ENCODE results near the gene NAALADL2.
A peak's percentile ranks its signal among the peaks of the same experiment; 100 is the strongest.
"Not testable (repeated sequence)": the region's sequence is repeated elsewhere in the genome, so short reads cannot be mapped to it uniquely, and the experiment has no call there.

The NAALADL2 gene

GRCh38 chr3:175371187-175371586 is 512.1 kb downstream of the NAALADL2 start:
- DNase-seq (ENCODE audit: low read depth) = not testable (repeated sequence)

- DNase-seq (ENCODE audit: low read depth) = no peak
Measured at GRCh38 chr3:175374705-175375104, 515.6 kb downstream of the NAALADL2 start.

GRCh38 chr3:175378348-175378747 is 519.2 kb downstream of the NAALADL2 start:
- no peak for DNase-seq (ENCODE audit: low read depth)

GRCh38 chr3:175381685-175382084 is 522.6 kb downstream of the NAALADL2 start:
- no peak for DNase-seq (ENCODE audit: low read depth)

- DNase-seq (ENCODE audit: low read depth) = peak; percentile 50
Measured at GRCh38 chr3:175383371-175383770, 524.2 kb downstream of the NAALADL2 start.

GRCh38 chr3:175383813-175384212 is 524.7 kb downstream of the NAALADL2 start:
- DNase-seq (ENCODE audit: low read depth) = peak; percentile 91

- DNase-seq (ENCODE audit: low read depth) = no peak
Measured at GRCh38 chr3:175384569-175384968, 525.4 kb downstream of the NAALADL2 start.

- peak; percentile 97 for DNase-seq (ENCODE audit: low read depth)
Measured at GRCh38 chr3:175386630-175387029, 527.5 kb downstream of the NAALADL2 start.

- no peak for DNase-seq (ENCODE audit: low read depth)
Measured at GRCh38 chr3:175389560-175389959, 530.4 kb downstream of the NAALADL2 start.

GRCh38 chr3:175391601-175392000 is 532.5 kb downstream of the NAALADL2 start:
- DNase-seq (ENCODE audit: low read depth) = no peak

GRCh38 chr3:175392653-175393052 is 533.5 kb downstream of the NAALADL2 start:
- DNase-seq (ENCODE audit: low read depth) = peak; percentile 72

- DNase-seq (ENCODE audit: low read depth) = no peak
Measured at GRCh38 chr3:175397372-175397771, 538.2 kb downstream of the NAALADL2 start.

- peak; percentile 80 for DNase-seq (ENCODE audit: low read depth)
Measured at GRCh38 chr3:175398676-175399075, 539.5 kb downstream of the NAALADL2 start.

GRCh38 chr3:175399156-175399840 is 540.2 kb downstream of the NAALADL2 start:
- DNase-seq (ENCODE audit: low read depth) = peak; percentile 60

- no peak for DNase-seq (ENCODE audit: low read depth)
Measured at GRCh38 chr3:175404027-175404426, 544.9 kb downstream of the NAALADL2 start.

- peak; percentile 49 for DNase-seq (ENCODE audit: low read depth)
Measured at GRCh38 chr3:175404621-175405020, 545.5 kb downstream of the NAALADL2 start.

- peak; percentile 94 for DNase-seq (ENCODE audit: low read depth)
Measured at GRCh38 chr3:175410251-175410650, 551.1 kb downstream of the NAALADL2 start.

GRCh38 chr3:175411405-175411804 is 552.3 kb downstream of the NAALADL2 start:
- DNase-seq (ENCODE audit: low read depth) = peak; percentile 89

- no peak for DNase-seq (ENCODE audit: low read depth)
Measured at GRCh38 chr3:175411946-175412345, 552.8 kb downstream of the NAALADL2 start.

GRCh38 chr3:175413926-175414325 is 554.8 kb downstream of the NAALADL2 start:
- DNase-seq (ENCODE audit: low read depth) = no peak

- DNase-seq (ENCODE audit: low read depth) = no peak
Measured at GRCh38 chr3:175416600-175416999, 557.5 kb downstream of the NAALADL2 start.

GRCh38 chr3:175417426-175417825 is 558.3 kb downstream of the NAALADL2 start:
- no peak for DNase-seq (ENCODE audit: low read depth)

GRCh38 chr3:175421902-175422301 is 562.8 kb downstream of the NAALADL2 start:
- DNase-seq (ENCODE audit: low read depth) = peak; percentile 82

- no peak for DNase-seq (ENCODE audit: low read depth)
Measured at GRCh38 chr3:175422744-175423143, 563.6 kb downstream of the NAALADL2 start.

Measured in EH (cell line).